Measurements from ENCODE around the gene SH3BP4. TPM values are rescaled to one million over a fixed set of nuclear protein-coding genes. Genes with fewer than 3 reads are reported as not detected.

The SH3BP4 gene, protein sequence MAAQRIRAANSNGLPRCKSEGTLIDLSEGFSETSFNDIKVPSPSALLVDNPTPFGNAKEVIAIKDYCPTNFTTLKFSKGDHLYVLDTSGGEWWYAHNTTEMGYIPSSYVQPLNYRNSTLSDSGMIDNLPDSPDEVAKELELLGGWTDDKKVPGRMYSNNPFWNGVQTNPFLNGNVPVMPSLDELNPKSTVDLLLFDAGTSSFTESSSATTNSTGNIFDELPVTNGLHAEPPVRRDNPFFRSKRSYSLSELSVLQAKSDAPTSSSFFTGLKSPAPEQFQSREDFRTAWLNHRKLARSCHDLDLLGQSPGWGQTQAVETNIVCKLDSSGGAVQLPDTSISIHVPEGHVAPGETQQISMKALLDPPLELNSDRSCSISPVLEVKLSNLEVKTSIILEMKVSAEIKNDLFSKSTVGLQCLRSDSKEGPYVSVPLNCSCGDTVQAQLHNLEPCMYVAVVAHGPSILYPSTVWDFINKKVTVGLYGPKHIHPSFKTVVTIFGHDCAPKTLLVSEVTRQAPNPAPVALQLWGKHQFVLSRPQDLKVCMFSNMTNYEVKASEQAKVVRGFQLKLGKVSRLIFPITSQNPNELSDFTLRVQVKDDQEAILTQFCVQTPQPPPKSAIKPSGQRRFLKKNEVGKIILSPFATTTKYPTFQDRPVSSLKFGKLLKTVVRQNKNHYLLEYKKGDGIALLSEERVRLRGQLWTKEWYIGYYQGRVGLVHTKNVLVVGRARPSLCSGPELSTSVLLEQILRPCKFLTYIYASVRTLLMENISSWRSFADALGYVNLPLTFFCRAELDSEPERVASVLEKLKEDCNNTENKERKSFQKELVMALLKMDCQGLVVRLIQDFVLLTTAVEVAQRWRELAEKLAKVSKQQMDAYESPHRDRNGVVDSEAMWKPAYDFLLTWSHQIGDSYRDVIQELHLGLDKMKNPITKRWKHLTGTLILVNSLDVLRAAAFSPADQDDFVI
- 20.5 TPM for total RNA-seq
- long read RNA-seq, partial matches to known transcripts: 14 of 20 reads
- long read RNA-seq, other reads (novel, unspliced or antisense): 6 of 20 reads

DNA sequence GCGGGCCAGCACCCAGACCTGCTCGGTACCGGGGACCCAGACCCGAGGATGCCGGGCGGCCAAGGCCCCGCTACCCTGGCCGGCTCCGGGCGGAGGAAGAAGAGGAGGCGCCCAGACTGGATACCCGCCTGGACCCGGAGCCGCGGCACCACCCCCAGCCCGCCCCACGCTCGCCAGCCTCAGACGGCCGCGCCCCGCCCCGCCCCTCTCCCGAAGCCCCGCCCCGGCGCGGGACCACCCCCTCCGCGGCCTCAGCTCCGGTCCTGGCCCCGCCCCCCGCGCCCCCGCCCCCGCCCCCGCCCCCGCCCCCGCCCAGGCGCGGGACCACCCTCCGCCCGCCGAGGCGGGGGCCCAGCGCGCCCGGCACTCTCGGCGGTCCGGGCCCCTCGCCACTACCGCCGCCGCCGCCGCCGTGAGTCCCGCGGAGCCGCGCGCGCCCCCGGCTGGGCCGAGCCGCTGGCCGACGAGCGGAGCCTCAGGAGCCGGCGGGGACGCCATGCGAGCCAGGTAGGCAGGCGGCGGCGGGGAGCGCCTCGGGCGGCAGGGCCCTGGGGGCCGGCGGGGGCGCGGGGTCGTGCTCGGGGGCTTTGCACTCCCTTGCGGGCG is at the start of gene SH3BP4:
Gene SH3BP4 (plus strand): TSS at position 354 of the 606 bp plus-strand sequence. CDS start 82,986 bp downstream, outside the sequence.
- DNase-seq (ENCODE audit: low spot score): peak; percentile 93

DNA sequence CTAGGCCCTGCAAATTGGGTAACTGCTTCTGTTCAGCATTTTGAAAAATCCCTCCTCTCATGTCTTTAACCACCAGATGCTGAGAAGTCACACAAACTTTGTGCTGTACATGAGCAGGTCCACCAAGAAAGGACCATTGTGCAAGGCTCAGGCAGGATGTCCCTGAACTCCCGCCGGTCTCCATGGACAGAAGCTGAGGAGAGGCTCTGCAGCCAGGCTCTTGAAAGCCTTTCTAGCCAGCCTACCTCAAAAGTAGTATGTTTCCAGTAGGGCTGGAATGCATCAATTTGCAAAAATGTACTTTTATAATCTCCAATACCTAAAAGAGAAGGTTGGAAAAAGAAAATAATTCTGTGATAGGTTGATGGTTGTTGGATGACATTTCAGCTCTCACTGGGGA is 47.0 kb upstream of the SH3BP4 start:
- DNase-seq (ENCODE audit: low spot score): no peak

DNA sequence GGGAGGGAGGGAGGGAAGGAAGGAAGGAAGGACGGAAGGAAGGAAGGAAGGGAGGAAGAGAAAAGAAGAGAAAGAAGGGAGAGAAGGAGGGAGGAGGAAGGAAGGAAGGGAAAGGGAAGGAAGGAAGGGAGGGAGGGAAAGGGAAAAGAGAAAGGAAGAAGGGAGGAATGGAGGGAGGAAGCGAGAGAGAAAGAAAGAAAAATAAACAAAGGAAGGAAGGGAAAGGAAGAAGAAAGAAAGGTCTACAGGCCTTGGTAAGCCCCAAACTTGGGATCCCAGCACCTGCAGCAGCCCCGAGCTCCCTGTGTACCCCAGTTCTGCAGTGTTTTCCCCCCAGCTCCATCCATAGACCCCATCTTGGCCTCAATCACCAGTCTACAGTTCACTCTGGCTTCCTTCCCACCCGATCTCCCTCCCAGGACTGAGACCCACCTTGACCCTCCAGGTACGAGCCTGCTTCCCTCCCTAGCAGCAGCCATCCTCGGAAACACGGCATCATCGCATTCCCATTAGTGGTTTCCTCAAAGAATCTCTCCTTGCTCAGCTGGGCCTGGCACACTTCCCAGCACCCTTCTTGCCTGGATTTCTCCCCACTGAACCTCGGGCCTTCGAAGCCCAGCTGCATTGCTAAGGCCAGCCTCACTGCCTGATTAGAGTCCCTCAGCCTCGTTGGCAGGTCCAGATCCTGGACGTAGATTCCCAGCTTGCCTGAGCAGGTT is 46.1 kb upstream of the SH3BP4 start:
- no peak for DNase-seq (ENCODE audit: low spot score)

DNA sequence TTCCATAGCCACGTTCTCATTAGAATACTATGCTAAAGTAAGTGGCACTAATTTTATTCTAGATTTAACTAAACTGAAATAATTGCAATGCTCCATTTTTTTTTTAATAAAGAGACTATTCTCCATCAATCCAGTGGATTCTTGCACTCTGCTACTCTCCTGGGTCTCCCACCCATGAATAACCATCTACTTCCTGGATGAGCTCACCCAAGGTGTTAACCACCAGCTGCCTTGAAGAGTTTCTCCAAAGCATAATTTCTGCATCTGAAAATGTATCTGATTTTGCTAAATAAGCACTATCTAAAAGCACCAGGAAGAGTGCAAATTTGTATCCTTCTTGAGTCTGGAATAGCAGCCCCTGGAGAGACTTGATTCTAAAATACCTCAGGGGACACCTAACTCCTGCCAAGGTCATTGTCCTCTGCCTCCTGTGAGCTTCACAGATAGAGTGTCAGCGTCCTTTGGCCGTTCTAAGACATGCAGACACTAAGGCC is 41.6 kb upstream of the SH3BP4 start:
- DNase-seq (ENCODE audit: low spot score): no peak

DNA sequence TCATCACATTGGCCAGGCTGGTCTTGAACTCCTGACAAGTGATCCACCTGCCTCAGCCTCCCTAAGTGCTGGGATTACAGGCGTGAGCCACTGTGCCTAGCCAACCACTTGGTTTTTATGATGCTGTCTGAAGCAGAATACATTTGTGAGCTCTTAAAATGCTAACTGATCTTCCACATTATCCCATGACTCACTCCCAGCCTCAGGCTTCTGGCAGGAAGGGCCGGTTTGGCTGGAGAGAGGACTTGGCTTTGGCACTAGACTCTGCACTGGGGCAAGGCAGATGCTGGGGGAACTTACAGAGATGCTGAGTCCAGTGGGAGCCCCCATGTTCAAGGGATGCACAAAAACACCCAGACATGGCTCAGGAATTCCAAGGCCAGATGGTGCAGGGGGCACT is 40.5 kb upstream of the SH3BP4 start:
- no peak for DNase-seq (ENCODE audit: low spot score)

DNA sequence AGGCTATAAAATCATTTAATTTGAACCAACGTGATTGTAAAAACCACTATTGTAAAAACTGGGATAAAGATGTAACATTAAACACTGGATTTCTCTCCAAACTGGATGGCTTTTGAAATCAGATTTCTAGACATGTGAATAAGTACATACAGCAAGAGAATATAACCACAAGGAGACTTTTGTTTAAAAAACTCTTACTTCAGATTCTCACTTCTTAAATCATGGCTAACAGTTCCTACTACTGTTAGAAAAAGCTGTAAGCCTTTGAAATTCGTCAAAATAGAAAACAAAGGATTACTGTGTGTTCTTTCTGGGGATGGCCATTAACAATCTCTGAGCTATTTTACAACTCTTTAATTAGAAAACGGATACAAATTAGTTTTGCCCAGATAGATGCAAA is 39.4 kb upstream of the SH3BP4 start:
- DNase-seq (ENCODE audit: low spot score): no peak

DNA sequence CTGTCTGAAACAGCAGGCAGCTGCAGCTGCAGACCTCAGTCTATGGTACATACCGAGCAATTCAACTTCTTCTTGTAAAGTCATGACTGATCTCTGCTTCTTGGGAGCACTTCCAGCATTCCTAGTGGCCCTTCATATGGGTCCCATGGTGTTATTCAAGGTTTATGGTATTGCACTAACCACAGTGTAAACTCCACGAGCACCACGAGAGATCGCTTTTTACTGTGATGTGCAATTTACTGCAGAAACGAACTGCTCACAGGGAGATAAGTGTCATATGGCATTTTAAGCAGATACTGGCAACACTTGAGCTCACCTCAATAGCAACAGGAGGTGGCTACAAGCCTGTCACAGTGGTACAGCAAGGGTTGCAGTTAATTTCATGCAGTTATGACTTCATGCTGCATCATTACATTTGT is 38.6 kb upstream of the SH3BP4 start:
- DNase-seq (ENCODE audit: low spot score): no peak

DNA sequence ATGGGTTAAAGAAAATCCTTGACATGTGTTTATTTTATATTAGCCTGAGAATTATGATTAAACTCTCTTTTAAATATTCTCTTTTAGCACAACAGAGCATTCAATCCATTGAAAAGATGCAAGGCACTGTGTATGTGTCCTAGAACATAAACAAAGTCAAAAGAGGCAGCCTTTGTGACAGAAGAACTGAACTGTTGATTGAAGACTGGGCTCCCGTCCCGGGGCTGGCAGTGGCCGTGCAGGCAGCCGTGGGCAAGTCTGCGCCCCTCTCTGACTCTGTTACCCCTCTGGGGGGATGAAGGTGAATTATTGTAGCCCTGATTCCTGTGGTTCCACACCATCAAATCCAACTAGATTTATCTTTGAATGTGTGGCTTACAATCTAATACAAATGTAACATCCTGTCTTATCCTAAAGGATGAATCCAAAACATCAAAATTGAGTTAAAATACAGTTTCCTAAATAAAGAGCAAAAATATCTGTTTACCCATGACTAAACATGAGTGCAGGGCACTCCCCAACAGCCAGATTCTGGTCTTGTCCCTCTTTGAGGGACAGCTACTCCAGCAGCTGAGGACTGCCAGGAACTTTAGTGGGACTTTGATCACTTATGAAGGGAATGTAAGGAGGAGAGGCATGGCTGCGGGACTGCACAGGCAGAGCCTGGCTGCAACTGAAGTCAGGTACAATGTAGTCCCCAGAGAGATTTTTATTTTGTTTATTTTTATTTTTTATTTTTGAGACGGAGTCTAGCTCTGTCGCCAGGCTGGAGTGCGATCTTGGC is 37.3 kb upstream of the SH3BP4 start:
- DNase-seq (ENCODE audit: low spot score): no peak

DNA sequence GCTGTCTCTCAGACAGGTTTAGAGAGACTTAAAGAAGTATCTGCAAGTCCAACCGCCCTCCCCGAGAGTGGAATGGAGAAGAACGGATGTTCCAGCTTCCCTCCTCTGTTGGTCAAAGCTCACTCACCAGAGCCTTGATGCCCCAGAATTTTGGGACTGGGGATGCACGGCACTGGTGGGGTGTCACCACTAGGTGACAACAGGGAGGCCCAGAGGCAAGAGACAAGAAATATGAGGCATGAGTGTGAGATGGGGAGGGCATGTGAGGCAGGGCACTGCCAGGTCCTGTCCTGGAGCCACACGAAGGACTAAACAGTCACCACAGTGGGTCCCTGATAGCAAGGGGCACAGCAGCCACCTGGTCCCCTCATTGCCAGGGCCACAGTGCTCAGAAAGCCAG is 35.1 kb upstream of the SH3BP4 start:
- DNase-seq (ENCODE audit: low spot score): no peak

DNA sequence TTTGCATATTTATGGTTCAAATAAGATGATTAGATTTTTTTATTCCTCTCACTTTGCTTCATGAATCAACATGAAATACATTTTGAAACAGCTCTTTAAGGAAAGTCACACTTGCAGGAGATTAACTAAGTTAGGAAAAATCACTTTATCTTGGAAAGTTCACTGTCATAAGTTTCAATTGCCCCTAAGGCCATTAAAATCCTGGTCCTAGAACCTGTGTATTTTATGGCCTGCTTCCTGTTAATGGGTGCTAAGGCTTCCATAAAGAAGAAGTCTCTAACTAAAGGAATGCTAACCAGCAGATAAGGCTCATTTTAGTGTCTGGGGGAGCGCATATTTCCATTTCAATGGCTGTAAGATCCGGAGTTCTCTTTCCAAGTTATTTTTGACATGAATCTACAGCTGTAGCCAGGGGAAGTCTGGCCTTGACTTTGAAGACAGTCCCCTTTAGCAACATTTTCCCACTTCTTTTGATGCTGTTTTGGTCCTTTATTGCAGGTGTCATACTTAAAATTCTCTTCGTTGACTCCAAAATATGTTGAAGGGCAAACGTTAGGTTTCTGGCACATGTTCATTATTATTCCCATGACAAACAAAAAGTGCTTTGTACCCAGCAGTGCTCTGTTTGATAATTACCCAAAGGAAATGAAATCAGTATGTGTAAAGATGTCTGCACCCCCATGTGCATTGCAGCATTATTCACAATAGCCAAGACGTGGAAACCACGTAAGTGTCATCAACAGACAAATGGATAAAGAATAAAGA is 34.4 kb upstream of the SH3BP4 start:
- no peak for DNase-seq (ENCODE audit: low spot score)

DNA sequence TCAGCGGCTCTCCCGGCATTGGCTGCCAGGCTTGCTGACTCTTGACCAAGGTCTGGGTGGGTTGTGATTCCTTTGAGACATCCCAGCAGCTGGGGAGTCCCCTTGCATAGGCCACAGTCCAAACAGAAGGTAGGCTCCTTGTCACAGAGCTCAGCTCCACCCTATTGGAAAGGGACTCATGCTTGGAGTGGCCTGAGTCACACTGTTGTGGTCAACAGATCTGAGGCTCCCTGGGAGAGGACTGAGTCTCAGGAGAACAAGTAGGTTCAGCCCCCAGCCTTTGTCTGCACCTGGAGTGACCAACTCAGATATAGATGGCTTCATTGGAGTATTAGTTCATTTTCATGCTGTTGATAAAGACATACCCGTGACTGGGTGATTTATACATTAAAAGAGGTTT is 32.1 kb upstream of the SH3BP4 start:
- DNase-seq (ENCODE audit: low spot score): no peak

DNA sequence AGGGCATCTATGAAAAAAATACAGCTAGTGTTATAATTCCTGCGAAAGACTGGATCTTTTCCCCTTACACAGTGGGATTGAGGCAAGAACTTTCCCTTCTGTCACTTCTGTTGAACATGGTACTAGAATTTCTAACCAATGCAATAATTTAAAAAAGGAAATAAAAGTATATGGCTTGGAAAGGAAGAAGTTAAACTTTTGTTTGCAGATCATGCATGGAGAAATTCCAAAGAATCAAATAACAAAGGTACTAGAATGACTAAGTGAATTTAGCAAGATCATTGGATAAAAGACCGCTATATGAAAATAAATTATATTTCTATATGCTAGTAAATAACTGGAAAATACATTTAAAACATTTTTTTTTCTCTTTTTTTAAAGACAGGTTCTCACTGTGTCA is 31.0 kb upstream of the SH3BP4 start:
- DNase-seq (ENCODE audit: low spot score): no peak

DNA sequence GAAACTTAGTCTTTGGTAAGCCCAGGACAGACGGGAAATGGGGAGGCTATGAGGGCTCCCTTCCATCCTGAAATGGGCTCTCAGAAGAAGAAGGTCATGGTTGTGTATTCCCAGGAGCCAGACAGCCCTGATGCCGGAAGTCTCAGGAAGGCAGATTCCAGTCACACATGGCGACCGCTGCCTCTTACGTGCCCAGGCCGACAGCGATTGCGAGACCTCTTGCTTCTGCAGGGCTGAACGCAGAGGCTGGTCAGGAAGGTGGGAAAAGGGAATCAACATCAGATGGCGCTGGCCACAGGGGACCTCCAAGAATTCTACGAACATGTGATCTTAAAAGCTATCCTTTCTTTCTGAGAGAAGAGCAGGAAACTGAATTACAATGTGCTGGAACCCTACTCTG is 22.8 kb upstream of the SH3BP4 start:
- DNase-seq (ENCODE audit: low spot score): no peak

DNA sequence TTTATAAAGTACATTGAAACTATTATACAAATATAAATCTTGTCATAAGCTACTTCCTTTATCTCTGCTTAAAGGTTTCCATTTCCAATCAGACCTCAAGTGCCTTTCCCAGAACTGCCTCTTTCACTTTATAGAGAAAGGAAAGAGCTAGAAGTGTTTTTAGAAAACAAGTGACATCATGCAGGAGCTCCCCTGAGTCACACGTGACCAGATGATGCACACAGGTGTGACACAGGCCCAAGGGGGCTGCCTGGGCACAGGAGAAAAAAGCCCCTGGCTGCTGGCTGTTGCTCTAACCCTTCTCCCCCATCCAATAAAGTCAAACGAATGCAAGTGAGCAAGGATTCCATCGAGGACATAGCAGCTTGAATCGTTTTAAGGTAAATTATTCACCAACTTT is 21.4 kb upstream of the SH3BP4 start:
- DNase-seq (ENCODE audit: low spot score): no peak

DNA sequence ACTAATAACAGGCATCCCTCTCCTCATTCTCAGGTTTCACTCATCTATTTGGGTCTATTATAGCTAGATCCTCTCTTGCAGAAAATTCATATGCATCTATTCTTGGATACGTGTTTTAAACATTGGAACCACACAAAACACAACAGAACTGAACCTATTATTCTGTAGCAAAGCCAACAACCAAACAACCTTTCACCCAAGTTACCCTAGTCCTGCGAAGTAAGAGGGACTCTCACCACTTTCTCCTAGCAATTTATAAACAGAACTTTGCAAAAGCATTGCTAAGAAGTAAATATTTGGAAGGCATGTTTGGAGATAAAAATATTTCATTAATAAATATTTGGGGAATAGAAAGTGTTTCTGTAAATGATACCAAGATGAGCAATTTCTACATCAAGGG is 20.4 kb upstream of the SH3BP4 start:
- DNase-seq (ENCODE audit: low spot score): no peak

DNA sequence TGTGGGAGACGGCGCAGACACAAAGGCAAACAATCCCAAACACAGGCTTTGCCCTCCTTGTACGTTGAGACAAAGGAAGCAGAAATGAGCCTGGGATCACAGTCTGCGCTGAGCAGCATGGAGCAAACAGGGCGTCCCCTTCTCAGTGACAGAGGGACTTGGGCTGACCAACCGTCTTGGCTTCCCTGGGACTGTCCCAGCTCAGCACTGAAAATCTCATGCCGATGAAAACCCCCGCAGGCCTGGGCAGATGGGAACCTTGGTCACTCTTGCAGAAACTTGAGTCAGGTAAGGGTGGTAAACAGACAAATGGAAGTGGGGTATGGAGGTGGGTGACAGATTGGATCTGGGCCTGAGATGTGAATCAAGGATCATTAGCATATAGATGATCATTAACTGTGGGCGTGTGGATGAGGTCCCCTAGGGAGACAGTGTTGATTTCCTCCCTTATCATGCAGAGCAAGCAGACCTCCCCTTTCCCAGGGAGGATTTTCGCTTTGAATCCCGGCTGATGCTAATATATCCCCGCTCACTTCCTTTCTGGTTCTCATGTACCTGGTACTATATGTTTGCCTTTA is 19.1 kb upstream of the SH3BP4 start:
- DNase-seq (ENCODE audit: low spot score): no peak

DNA sequence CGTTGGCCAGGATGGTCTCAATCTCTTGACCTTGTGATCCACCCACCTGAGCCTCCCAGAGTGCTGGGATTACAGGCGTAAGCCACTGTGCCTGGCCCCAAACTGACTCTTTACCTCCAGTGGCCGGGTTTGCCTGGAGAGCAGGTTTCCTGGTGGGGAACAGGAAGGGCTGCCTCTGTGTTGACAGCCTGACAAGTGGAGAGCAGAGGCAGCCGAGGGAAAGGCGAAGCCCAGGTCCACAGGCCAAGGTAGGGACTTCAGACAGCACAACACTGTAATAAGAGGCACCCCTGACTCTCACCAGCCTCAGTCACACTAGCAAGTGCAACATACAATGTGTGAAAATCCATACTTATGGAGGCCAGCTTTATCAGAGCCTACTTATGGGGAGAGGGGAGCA is 16.5 kb upstream of the SH3BP4 start:
- DNase-seq (ENCODE audit: low spot score): no peak

DNA sequence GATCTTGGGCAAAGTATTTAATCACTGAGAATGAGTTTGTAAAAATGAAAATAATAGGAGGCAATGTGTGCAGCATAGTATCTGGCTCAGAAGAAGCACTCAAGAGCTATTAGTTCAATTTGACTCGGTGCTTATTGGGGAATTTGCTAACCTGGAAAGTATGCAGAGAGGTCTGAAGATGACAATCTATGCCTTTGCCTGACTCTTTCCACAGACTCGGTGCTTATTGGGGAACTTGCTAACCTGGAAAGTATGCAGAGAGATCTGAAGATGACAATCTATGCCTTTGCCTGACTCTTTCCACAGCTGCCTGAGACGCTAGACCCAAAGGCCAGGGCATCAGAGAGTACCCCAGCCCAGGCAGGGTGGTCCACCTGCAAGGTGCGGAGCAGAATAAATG is 12.2 kb upstream of the SH3BP4 start:
- DNase-seq (ENCODE audit: low spot score): no peak

DNA sequence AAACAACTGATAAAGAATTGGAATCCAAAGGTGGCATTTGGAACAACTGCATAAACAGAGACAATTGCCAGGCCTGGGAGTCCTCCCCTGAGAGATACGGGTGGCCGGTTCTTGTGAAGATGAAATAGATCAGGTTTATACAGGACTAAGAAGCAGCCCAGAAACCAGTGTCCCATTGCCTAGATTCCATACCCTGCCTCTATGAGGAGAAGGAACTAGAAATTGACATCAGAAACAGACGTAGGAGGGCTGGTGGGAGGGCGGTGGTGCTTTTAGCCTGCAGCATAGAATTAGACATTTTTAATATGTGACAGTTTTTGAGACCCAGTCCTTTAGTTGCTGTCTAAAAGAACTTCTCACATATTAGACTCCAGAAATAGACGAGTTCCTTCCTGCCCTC is 11.8 kb upstream of the SH3BP4 start:
- DNase-seq (ENCODE audit: low spot score): no peak
